Measurements from ENCODE around the gene MYOM3. TPM values are rescaled to one million over a fixed set of nuclear protein-coding genes. Genes with fewer than 3 reads are reported as not detected.

The MYOM3 gene
- total RNA-seq, 1 donor from 2014 or later = under 0.01 TPM

GRCh38 chr1:24138476-24139221 is 26.7 kb upstream of the MYOM3 start:
- DNase-seq (ENCODE audit: low read depth in 2 of 2) = no peak

- DNase-seq (ENCODE audit: low read depth in 2 of 2) = no peak
Observed at GRCh38 chr1:24136956-24137539, 25.1 kb upstream of the MYOM3 start.

DNA sequence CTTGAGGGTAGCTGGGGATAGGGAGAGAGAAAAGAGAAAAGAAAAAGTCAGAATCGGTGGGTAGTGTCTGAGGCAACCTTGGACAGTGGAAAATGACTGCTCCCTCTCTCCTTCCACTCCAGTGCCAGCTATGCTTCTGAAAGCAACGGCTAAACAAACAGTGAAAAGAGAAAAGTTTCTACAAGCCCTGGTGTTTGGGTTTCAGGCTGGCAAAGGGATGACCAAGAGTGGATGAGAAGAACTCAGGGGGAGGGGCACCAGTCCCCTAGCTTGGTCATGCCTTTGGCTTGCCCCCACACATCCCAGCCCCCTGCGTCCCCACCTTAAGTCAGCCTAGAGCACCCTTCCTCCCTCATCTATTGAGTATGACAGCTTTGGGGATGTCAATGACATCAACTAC is 22.4 kb upstream of the MYOM3 start:
- DNase-seq (ENCODE audit: low read depth in 2 of 2) = no peak

DNA sequence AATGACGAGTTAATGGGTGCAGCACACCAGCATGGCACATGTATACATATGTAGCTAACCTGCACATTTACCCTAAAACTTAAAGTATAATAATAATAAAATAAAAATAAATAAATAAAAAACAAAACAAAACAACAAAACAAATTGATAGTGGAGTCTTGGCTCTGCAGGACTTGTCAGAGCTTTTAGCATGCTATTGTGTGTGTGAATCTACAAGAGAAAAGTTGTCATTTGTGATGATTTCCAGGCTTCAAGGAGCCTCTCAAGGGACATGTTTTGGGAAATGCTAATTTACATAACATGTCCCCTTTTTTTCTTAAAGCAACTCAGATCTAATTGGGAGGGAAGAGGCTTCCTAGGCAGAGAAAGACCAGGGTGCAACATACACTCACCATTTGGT is 21.9 kb upstream of the MYOM3 start:
- no peak for DNase-seq (ENCODE audit: low read depth in 2 of 2)

- no peak for DNase-seq (ENCODE audit: low read depth in 2 of 2)
Observed at GRCh38 chr1:24130385-24130784, 18.4 kb upstream of the MYOM3 start.

DNA sequence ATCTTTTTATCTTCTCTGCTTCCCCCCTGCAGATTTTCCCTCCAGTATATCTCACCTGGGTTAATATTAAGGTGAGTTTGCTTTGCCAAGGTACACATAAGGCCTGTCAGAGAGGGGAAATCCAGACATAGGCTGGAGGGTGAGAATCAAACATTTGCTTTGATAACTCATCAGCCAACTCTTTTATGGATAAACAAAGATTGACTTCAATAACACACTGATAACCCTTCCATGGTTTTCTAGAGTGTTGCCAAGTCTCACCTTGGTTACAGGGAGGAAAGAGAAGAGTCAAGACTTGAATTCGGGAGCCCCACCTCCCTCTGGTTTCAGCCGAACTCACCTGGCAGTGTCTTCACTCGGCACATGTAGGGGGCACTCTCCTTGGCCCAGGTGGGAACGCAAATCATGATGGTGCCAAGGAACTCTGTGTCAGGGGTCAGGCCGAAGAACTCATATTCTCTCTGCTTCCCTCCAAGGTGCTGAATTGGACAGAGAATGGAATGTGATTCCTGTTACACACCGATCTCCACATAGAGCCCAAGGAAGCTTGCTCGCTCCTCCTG is 15.9 kb upstream of the MYOM3 start:
- no peak for DNase-seq (ENCODE audit: low read depth in 2 of 2)

- no peak for DNase-seq (ENCODE audit: low read depth in 2 of 2)
Observed at GRCh38 chr1:24127134-24127800, 15.3 kb upstream of the MYOM3 start.

GRCh38 chr1:24126672-24127023 is 14.7 kb upstream of the MYOM3 start:
- no peak for DNase-seq (ENCODE audit: low read depth in 2 of 2)

GRCh38 chr1:24126018-24126671 is 14.2 kb upstream of the MYOM3 start:
- DNase-seq (ENCODE audit: low read depth in 2 of 2) = peak in 1 of 2 donors; percentile 17

GRCh38 chr1:24125456-24125855 is 13.5 kb upstream of the MYOM3 start:
- no peak for DNase-seq (ENCODE audit: low read depth in 2 of 2)

GRCh38 chr1:24124980-24125379 is 13.0 kb upstream of the MYOM3 start:
- no peak for DNase-seq (ENCODE audit: low read depth in 2 of 2)

DNA sequence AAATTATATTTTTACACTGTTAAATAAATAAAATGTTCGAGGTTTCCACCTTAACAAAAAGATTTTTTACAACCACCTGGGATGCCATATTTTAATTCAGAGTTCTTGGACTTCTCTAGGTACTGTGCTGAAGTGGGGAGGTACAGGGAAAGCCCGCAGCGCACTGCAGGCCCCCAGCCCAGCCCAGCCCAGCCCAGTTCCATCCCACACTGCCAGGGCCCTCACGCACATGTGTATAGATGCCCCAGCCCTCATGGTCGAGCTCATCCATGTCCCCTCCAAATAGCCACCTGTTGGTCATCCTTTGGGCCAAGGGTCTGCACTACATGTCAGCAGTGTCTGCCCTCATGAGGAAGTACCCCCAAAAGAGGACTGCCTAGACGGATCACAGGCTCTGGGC is 11.7 kb upstream of the MYOM3 start:
- no peak for DNase-seq (ENCODE audit: low read depth in 2 of 2)

DNA sequence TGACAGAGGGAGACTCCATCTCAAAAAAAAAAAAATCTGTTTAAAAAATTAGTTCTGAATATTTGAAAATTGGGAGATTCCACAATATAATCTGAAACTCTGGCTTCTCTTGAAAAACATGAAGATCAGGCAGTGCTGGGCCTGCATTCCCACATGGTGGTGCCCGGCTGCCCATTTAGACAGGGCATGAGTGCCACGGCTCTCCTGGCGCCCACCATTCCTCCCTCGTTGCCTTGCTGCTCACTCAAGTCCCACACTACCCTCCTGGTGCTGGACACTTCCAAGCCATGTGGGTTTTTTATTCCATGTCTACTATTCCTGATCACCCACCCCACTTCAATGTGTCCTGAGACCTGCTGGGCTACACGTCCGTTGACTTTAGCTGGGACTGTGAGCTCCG is 10.8 kb upstream of the MYOM3 start:
- no peak for DNase-seq (ENCODE audit: low read depth in 2 of 2)

DNA sequence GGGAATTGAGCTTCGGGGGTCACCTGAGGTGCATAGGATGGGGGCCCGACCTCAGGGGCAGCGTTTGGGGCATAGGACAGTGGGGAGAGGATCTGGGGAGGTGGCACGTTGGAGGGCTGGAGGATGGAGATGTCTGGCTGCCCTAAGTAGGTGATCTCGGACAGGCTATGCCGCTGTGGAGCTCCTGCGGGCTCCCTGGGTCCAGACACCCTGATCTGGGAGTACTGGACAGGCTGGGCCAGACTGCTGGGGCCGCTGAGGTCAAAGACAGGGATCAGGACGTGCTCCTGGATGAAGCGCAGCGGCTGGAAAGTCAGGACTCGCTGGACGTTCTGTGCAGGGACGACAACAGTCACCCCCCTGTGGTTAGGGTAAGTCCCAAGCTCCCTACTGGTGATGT is 9.5 kb upstream of the MYOM3 start:
- no peak for DNase-seq (ENCODE audit: low read depth in 2 of 2)

GRCh38 chr1:24120965-24121364 is 9.0 kb upstream of the MYOM3 start:
- DNase-seq (ENCODE audit: low read depth in 2 of 2) = no peak

DNA sequence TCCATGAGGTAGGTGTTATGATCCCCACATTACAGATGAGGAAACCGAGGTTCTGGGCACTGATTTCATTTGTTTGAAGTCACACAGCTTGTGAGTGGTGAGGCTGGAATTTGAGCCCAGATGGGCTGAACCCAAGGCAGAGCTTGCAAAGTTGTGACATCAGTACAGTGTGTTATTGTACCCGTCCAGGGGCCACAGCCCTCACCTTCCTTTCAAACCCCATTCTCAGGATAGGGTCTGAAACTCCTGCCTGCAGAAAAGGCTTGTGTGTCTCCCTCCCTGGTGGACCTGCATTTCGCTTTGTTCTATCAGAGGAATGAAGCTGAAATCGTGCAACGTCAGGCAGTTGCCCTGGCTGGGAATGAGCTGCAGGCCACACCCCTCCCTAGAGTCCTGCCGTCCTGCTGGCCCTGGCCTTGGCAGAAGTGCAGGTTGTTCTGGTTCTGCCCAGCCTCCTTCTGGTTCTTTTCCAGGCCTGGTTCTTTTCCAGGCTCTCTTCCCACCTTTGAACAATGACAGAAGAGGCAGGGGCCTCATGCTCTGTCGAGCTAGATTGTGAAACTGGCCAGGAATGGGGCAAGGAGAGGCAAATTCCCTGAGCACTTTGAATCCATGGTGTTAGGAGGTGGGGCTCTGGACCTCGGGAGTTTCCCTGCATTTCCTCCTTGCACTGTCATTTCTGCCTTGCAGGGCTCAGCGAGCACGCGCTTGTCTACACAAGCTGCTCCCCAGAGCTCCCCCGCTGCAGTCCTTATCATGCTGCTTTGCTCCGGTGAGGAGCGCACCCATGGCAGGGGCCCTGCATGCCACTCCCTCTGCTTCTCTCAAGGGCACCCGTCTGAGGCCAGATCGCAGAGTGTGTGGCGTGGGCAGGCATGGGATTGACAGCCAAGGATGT is 8.2 kb upstream of the MYOM3 start:
- no peak for DNase-seq (ENCODE audit: low read depth in 2 of 2)

DNA sequence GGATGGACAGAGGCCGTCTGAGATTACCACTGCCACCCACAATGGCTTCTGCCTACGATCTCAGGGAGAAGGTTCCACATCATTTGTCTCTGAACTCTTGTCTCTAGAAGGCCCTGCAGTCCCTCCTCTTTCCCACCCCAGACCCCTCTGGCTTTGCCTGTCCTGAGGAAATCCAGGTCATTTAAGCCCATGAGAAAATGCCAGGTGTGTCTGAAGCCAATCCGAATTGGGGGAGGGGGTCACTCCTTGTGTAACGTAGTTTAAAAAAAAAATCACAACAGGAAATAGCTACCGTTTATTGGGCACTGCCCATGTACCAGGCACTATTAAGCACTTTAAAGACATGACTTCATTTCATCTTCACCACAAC is 7.5 kb upstream of the MYOM3 start:
- DNase-seq (ENCODE audit: low read depth in 2 of 2) = no peak

DNA sequence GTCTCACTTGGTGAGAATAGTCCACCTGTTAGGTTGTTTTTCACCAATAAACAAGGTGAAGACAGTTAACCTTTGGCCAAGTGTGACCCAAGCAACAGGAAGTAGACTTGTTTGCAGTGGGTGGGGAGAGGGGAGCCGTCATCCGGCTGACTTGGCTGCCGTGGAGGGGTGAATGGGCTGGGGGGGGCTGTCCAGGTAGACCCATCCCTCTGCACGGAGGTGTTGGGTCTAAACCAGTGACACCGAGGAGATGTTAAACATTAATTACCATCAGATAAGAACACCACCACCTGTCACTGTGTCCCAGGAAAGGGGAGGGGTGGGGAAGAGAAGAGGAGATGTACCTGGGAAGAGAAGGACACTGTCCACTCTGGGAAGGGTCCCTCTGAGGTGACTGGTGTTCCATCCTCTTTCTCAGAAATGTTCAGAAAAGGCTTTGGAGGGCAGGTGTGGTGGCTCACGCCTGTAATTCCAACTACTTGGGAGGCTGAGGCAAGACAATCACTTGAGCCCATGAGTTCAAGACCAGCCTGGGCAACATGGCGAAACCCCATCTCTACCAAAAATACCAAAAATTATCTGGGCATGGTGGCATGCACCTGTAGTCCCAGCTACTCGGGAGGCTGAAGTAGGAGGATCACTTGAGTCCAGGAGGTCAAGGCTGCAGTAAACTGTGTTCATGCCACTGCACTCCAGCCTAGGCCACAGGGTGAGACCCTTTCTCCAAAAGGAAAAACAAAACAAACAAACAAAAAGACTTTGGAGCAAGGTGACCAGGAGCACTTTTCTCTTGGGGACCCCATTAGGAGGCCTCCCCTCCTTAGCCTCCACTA is 6.7 kb upstream of the MYOM3 start:
- DNase-seq (ENCODE audit: low read depth in 2 of 2) = no peak

- no peak for DNase-seq (ENCODE audit: low read depth in 2 of 2)
Observed at GRCh38 chr1:24117722-24118409, 5.9 kb upstream of the MYOM3 start.

GRCh38 chr1:24117132-24117531 is 5.2 kb upstream of the MYOM3 start:
- DNase-seq (ENCODE audit: low read depth in 2 of 2) = no peak

All from dermis microvascular lymphatic vessel endothelial cell (primary cell).